ENCODE measurements around the gene CRTC3. TPM values are rescaled to one million over a fixed set of nuclear protein-coding genes. Genes with fewer than 3 reads are reported as not detected.
A peak's percentile ranks its signal among the peaks of the same experiment; 100 is the strongest.

CRTC3 gene
- total and polyA plus RNA-seq, 5 donors from 2014 or later, result 27.5 to 110 (median 31.2) TPM

GRCh38 chr15:90557186-90558084 is 27.7 kb downstream of the CRTC3 start:
- Histone ChIP-seq H3K9me3 (ENCODE audit: control insufficient read depth in 2 of 2, low read length in 2 of 2) (no peaks in the 10 kb centered on the region), H3K27me3 (ENCODE audit: control insufficient read depth, insufficient read depth, low read length) (no peaks in the 10 kb centered on the region), H3K27ac (ENCODE audit: insufficient read depth, low read length, poor library complexity, severe bottlenecking) (no peak overlapping the region), H3K36me3 (ENCODE audit: control insufficient read depth, insufficient read depth, low read length) (no peaks in the 10 kb centered on the region), H3K4me3 (ENCODE audit: low read depth, low read length) (no peak overlapping the region), H3K4me1 (ENCODE audit: control insufficient read depth, insufficient read depth, low read length, poor library complexity, severe bottlenecking) (peaks cover 27% of the 10 kb centered on the region)
- peaks cover 52 to 82% (median 75%) of the 10 kb centered on the region in 4 donors for H3K4me1 Mint-ChIP-seq
- peak overlapping the region in 2 of 4 donors; percentile 63 to 66 for H3K4me3 Mint-ChIP-seq
- peak in 1 of 2 donors; percentile 17 for ATAC-seq (ENCODE audit: low read depth in 2 of 2)
- H3K27ac Mint-ChIP-seq, result peak overlapping the region; percentile 79 to 86 (median 84)
- no peaks in the 10 kb centered on the region for H3K27me3 Mint-ChIP-seq
- peaks cover 36% of the 10 kb centered on the region for H3K36me3 Mint-ChIP-seq
- no peaks in the 10 kb centered on the region for H3K9me3 Mint-ChIP-seq
- DNase-seq, result no peak

- H3K27ac Mint-ChIP-seq, result peak overlapping the region; percentile 79 to 86 (median 84)
- Histone ChIP-seq H3K27me3 (ENCODE audit: control insufficient read depth, insufficient read depth, low read length) (no peaks in the 10 kb centered on the region), H3K27ac (ENCODE audit: insufficient read depth, low read length, poor library complexity, severe bottlenecking) (no peak overlapping the region), H3K4me3 (ENCODE audit: low read depth, low read length) (no peak overlapping the region), H3K4me1 (ENCODE audit: control insufficient read depth, insufficient read depth, low read length, poor library complexity, severe bottlenecking) (peaks cover 34% of the 10 kb centered on the region), H3K36me3 (ENCODE audit: control insufficient read depth, insufficient read depth, low read length) (no peaks in the 10 kb centered on the region), H3K9me3 (ENCODE audit: control insufficient read depth in 2 of 2, low read length in 2 of 2) (no peaks in the 10 kb centered on the region)
- no peaks in the 10 kb centered on the region for H3K9me3 Mint-ChIP-seq
- no peak overlapping the region for H3K4me3 Mint-ChIP-seq
- ATAC-seq (ENCODE audit: low read depth in 2 of 2) (no peak), DNase-seq (no peak)
- H3K36me3 Mint-ChIP-seq, result peaks cover 33% of the 10 kb centered on the region
- H3K4me1 Mint-ChIP-seq, result peaks cover 45 to 82% (median 71%) of the 10 kb centered on the region in 4 donors
- H3K27me3 Mint-ChIP-seq, result no peaks in the 10 kb centered on the region
These were observed 28.4 kb downstream of the CRTC3 start for GRCh38 chr15:90558171-90558573.

GRCh38 chr15:90559119-90559518 is 29.4 kb downstream of the CRTC3 start:
- Histone ChIP-seq H3K36me3 (ENCODE audit: control insufficient read depth, insufficient read depth, low read length) (no peaks in the 10 kb centered on the region), H3K27ac (ENCODE audit: insufficient read depth, low read length, poor library complexity, severe bottlenecking) (no peak overlapping the region), H3K27me3 (ENCODE audit: control insufficient read depth, insufficient read depth, low read length) (no peaks in the 10 kb centered on the region), H3K9me3 (ENCODE audit: control insufficient read depth in 2 of 2, low read length in 2 of 2) (no peaks in the 10 kb centered on the region), H3K4me3 (ENCODE audit: low read depth, low read length) (no peak overlapping the region), H3K4me1 (ENCODE audit: control insufficient read depth, insufficient read depth, low read length, poor library complexity, severe bottlenecking) (peaks cover 44% of the 10 kb centered on the region)
- H3K4me1 Mint-ChIP-seq, result peaks cover 47 to 85% (median 72%) of the 10 kb centered on the region in 4 donors
- ATAC-seq (ENCODE audit: low read depth in 2 of 2) (no peak), DNase-seq (no peak)
- no peaks in the 10 kb centered on the region for H3K27me3 Mint-ChIP-seq
- H3K4me3 Mint-ChIP-seq, result no peak overlapping the region
- no peaks in the 10 kb centered on the region for H3K9me3 Mint-ChIP-seq
- H3K27ac Mint-ChIP-seq, result peak overlapping the region in 2 of 3 donors; percentile 82 to 86
- H3K36me3 Mint-ChIP-seq, result peaks cover 28% of the 10 kb centered on the region

GRCh38 chr15:90560229-90560776 is 30.6 kb downstream of the CRTC3 start:
- Mint-ChIP-seq H3K27me3 (no peaks in the 10 kb centered on the region), H3K9me3 (no peaks in the 10 kb centered on the region), H3K4me3 (peak overlapping the region in 1 of 4 donors; percentile 15), H3K4me1 (peaks cover 48 to 87% (median 76%) of the 10 kb centered on the region in 4 donors), H3K27ac (peak overlapping the region; percentile 82 to 92 (median 86)), H3K36me3 (peaks cover 20% of the 10 kb centered on the region)
- H3K27me3 ChIP-seq (ENCODE audit: control insufficient read depth, insufficient read depth, low read length), result no peaks in the 10 kb centered on the region
- ATAC-seq (ENCODE audit: low read depth in 2 of 2) (no peak), DNase-seq (no peak)
- H3K36me3 ChIP-seq (ENCODE audit: control insufficient read depth, insufficient read depth, low read length), result no peaks in the 10 kb centered on the region
- no peak overlapping the region for H3K4me3 ChIP-seq (ENCODE audit: low read depth, low read length)
- peaks cover 55% of the 10 kb centered on the region for H3K4me1 ChIP-seq (ENCODE audit: control insufficient read depth, insufficient read depth, low read length, poor library complexity, severe bottlenecking)
- no peaks in the 10 kb centered on the region for H3K9me3 ChIP-seq (ENCODE audit: control insufficient read depth in 2 of 2, low read length in 2 of 2)
- H3K27ac ChIP-seq (ENCODE audit: insufficient read depth, low read length, poor library complexity, severe bottlenecking), result no peak overlapping the region

- peaks cover 23% of the 10 kb centered on the region for H3K36me3 Mint-ChIP-seq
- no peaks in the 10 kb centered on the region for H3K9me3 Mint-ChIP-seq
- peak overlapping the region; percentile 71 for H3K27ac ChIP-seq (ENCODE audit: insufficient read depth, low read length, poor library complexity, severe bottlenecking)
- no peaks in the 10 kb centered on the region for H3K9me3 ChIP-seq (ENCODE audit: control insufficient read depth in 2 of 2, low read length in 2 of 2)
- DNase-seq (peak in 2 of 3 donors; percentile 64 to 77), ATAC-seq (ENCODE audit: low read depth in 2 of 2) (peak; percentile 44 to 53)
- no peaks in the 10 kb centered on the region for H3K27me3 Mint-ChIP-seq
- peak overlapping the region; percentile 46 for H3K4me3 ChIP-seq (ENCODE audit: low read depth, low read length)
- no peaks in the 10 kb centered on the region for H3K27me3 ChIP-seq (ENCODE audit: control insufficient read depth, insufficient read depth, low read length)
- H3K4me1 ChIP-seq (ENCODE audit: control insufficient read depth, insufficient read depth, low read length, poor library complexity, severe bottlenecking), result peaks cover 62% of the 10 kb centered on the region
- peaks cover 47 to 94% (median 76%) of the 10 kb centered on the region in 4 donors for H3K4me1 Mint-ChIP-seq
- H3K36me3 ChIP-seq (ENCODE audit: control insufficient read depth, insufficient read depth, low read length), result no peaks in the 10 kb centered on the region
- peak overlapping the region; percentile 62 to 80 (median 72) for H3K4me3 Mint-ChIP-seq
- peak overlapping the region; percentile 86 to 93 (median 92) for H3K27ac Mint-ChIP-seq
These were observed 31.9 kb downstream of the CRTC3 start for GRCh38 chr15:90561344-90562244.

GRCh38 chr15:90562669-90563068 is 32.9 kb downstream of the CRTC3 start:
- H3K4me1 Mint-ChIP-seq, result peaks cover 42 to 93% (median 69%) of the 10 kb centered on the region in 4 donors
- ATAC-seq (ENCODE audit: low read depth in 2 of 2) (no peak), DNase-seq (no peak)
- Histone ChIP-seq H3K9me3 (ENCODE audit: control insufficient read depth in 2 of 2, low read length in 2 of 2) (no peaks in the 10 kb centered on the region), H3K27ac (ENCODE audit: insufficient read depth, low read length, poor library complexity, severe bottlenecking) (peak overlapping the region; percentile 71), H3K27me3 (ENCODE audit: control insufficient read depth, insufficient read depth, low read length) (no peaks in the 10 kb centered on the region), H3K4me3 (ENCODE audit: low read depth, low read length) (peak overlapping the region; percentile 46), H3K36me3 (ENCODE audit: control insufficient read depth, insufficient read depth, low read length) (no peaks in the 10 kb centered on the region), H3K4me1 (ENCODE audit: control insufficient read depth, insufficient read depth, low read length, poor library complexity, severe bottlenecking) (peaks cover 72% of the 10 kb centered on the region)
- H3K4me3 Mint-ChIP-seq, result peak overlapping the region; percentile 62 to 80 (median 72)
- peak overlapping the region; percentile 86 to 93 (median 92) for H3K27ac Mint-ChIP-seq
- H3K27me3 Mint-ChIP-seq, result no peaks in the 10 kb centered on the region
- H3K36me3 Mint-ChIP-seq, result peaks cover 23% of the 10 kb centered on the region
- H3K9me3 Mint-ChIP-seq, result no peaks in the 10 kb centered on the region

- Histone ChIP-seq H3K4me1 (ENCODE audit: control insufficient read depth, insufficient read depth, low read length, poor library complexity, severe bottlenecking) (peaks cover 80% of the 10 kb centered on the region), H3K36me3 (ENCODE audit: control insufficient read depth, insufficient read depth, low read length) (no peaks in the 10 kb centered on the region), H3K27me3 (ENCODE audit: control insufficient read depth, insufficient read depth, low read length) (no peaks in the 10 kb centered on the region), H3K27ac (ENCODE audit: insufficient read depth, low read length, poor library complexity, severe bottlenecking) (peak overlapping the region; percentile 71), H3K4me3 (ENCODE audit: low read depth, low read length) (peak overlapping the region; percentile 61), H3K9me3 (ENCODE audit: control insufficient read depth in 2 of 2, low read length in 2 of 2) (no peaks in the 10 kb centered on the region)
- H3K27me3 Mint-ChIP-seq, result no peaks in the 10 kb centered on the region
- no peak for ATAC-seq (ENCODE audit: low read depth in 2 of 2)
- H3K4me3 Mint-ChIP-seq, result peak overlapping the region; percentile 55 to 82 (median 68)
- peak overlapping the region; percentile 86 to 99 (median 92) for H3K27ac Mint-ChIP-seq
- DNase-seq, result no peak
- peaks cover 38 to 93% (median 68%) of the 10 kb centered on the region in 4 donors for H3K4me1 Mint-ChIP-seq
- no peaks in the 10 kb centered on the region for H3K9me3 Mint-ChIP-seq
- peaks cover 24% of the 10 kb centered on the region for H3K36me3 Mint-ChIP-seq
These were observed 33.7 kb downstream of the CRTC3 start for GRCh38 chr15:90563463-90563862.

All from CD4-positive, CD25-positive, alpha-beta regulatory T cell (primary cell).